Psoas muscle (tissue), 8 donors: ENCODE measurements around the gene IDH2. TPM values are rescaled to one million over a fixed set of nuclear protein-coding genes. Genes with fewer than 3 reads are reported as not detected.

Source experiments
- ATAC-seq, 4 donors: fragments of 200-7000 bp; cut with Tn5 transposase; one replicate each; pipeline ENCODE4 v1.9.1; 2020; ENCODE audit warnings: moderate library complexity in 3 of 4, mild to moderate bottlenecking in 2 of 4
- DNase-seq, 2 donors: peaks; one replicate each; pipeline ENCODE4 v3.0.0-alpha.2; 2020
- H3K27ac ChIP-seq: fragments of 200-600 bp; one replicate; pipeline ENCODE4 v1.8.0; 2022
- H3K27me3 ChIP-seq, 3 donors: fragments of 200-600 bp in 1 of 3; one replicate each; pipeline versions ENCODE4 v1.6.1 to v1.8.0; 2013 to 2022; ENCODE audit warnings: low read length in 2 of 3, mild to moderate bottlenecking in 2 of 3, moderate library complexity in 1 of 3; ENCODE audit not compliant: insufficient read depth in 3 of 3
- H3K36me3 ChIP-seq, 2 donors: fragments of 200-600 bp in 1 of 2; one replicate each; pipeline versions ENCODE4 v1.6.1 to v1.8.0; 2013 to 2022; ENCODE audit warnings: low read depth in 1 of 2, mild to moderate bottlenecking in 1 of 2, moderate library complexity in 1 of 2; ENCODE audit not compliant: insufficient read depth in 1 of 2
- H3K4me1 ChIP-seq: fragments of 200-600 bp; one replicate; pipeline ENCODE4 v1.8.0; 2022
- H3K4me3 ChIP-seq: fragments of 200-600 bp; one replicate; pipeline ENCODE4 v1.8.0; 2022; ENCODE audit warnings: mild to moderate bottlenecking
- H3K9me3 ChIP-seq: fragments of 200-600 bp; one replicate; pipeline ENCODE4 v1.8.0; 2022
- CTCF ChIP-seq: fragments of 200-600 bp; IDR thresholded peaks from one replicate; pipeline ENCODE4 v1.8.0; 2022; ENCODE audit warnings: antibody characterized with exemption
- WGBS, 3 donors: extraction: QIAGEN DNeasy Blood & Tissue Kit; methylation state at CpG; one replicate each; pipeline versions ENCODE4 v1.1.6 to v1.1.7; 2013; 5-methylcytosine and 5-hydroxymethylcytosine counted together
- intact Hi-C, 2 donors: fragments of 100-400 bp; cut with DNase I; formaldehyde crosslinking; loops; one replicate each; pipeline versions ENCODE4 v1.11.0 to v1.14.2; 2022
- polyA plus RNA-seq, 3 donors: library from polyadenylated mRNA; stranded (reverse); fragments of 200-250 nt; gene quantifications; one replicate each; pipeline ENCODE4 v1.2.3, GENCODE V29; 2013
- total RNA-seq, 4 donors: library from RNA; stranded (reverse); fragmentation: NEBNext Ultra II Directional in 2 of 4; extraction: Animal tissue kit (Norgen Biotek cat#: 25700) in 2 of 4; gene quantifications; one replicate each; pipeline versions ENCODE4 v1.2.1 to v1.2.4, GENCODE V29; 2021 to 2023
- donor health status: healthy with polysubstance abuse.
- donor health status: DM: no; HTN: no; CAD: no; lungs with moderate emphysema.
- donor health status: Bipolar disorder and iron deficiency.
- donor health status: healthy.
- donor health status: DM: yes; HTN: yes; CAD: no.
- donor health status: DM: no; HTN: no; CAD: no.
- donor health status: DM: no; HTN: no; CAD: no.
- donor health status: DM: yes; HTN: yes; CAD: no.

IDH2 gene
- total and polyA plus RNA-seq, 7 donors, result 365 to 926 (median 695) TPM

DNA sequence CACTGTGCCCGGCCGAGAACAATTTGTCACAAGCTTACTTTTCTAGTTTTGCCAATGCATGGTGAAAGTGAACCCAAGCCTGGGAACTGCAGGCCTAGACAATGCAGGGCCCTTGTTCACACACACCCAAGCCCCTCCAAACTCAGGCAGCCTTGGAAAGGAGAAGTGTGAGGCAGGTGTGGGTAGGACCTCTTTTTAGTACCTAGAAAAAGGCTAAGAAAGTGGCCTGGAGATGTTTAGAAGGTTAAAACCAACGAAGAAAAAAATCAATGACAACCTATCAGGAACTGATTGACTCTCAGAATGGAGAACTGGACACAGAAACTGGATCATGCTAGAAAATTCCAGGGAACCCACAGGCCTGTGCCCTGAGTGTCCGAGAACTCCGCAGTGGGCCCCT, 18.8 kb downstream of the IDH2 start:
- Histone ChIP-seq H3K4me3 (no peak overlapping the region), H3K27me3 (no peaks in the 10 kb centered on the region), H3K4me1 (no peaks in the 10 kb centered on the region), H3K27ac (no peak overlapping the region), H3K36me3 (peaks cover 2 to 99% of the 10 kb centered on the region in 2 donors), H3K9me3 (no peaks in the 10 kb centered on the region)
- ATAC-seq (no peak), DNase-seq (no peak)
- intact Hi-C loops, result no loop called here
- 89 to 100% (median 97%) methylated on average over 5 of the region's 5 CpGs for WGBS, 3 donors
- no peak for TF ChIP-seq CTCF

- no peak for TF ChIP-seq CTCF
- 32 to 44% (median 34%) methylated on average over 9 of the region's 9 CpGs for WGBS, 3 donors
- no peak for DNase-seq
- ATAC-seq, result no peak
- Histone ChIP-seq H3K4me1 (no peaks in the 10 kb centered on the region), H3K36me3 (peaks cover 2 to 92% of the 10 kb centered on the region in 2 donors), H3K27ac (no peak overlapping the region), H3K27me3 (no peaks in the 10 kb centered on the region), H3K4me3 (no peak overlapping the region), H3K9me3 (no peaks in the 10 kb centered on the region)
- intact Hi-C loops, result no loop called here
Measured at GRCh38 chr15:90082140-90082715, 20.0 kb downstream of the IDH2 start.

DNA sequence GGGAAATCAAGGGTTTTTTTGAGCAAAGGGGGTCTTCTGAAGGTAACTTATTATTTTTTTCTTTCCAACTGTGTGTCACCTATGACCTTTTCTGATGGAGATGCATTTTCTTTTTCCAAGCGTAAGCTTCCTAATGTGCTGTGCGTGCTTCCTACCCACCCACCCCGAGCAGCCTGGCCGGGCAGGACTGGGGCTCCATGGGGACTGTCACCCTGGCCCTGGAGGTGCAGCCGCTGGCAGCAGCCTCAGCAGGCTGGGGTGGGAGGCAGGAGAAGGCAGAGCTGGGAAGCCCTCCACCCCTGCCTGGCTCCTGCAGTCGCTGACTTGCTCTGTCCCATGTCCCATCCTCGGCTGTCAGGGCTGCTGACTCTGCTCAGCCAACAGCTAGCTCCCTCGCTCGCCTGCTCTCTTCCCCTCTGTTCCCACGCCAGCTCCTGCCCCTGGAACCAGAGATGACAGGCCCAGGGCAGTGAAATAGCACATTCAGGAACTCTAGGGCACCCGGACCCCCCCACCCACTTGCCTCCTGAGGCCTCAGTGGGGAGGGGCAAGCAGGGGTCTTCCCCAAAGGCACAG, 21.4 kb downstream of the IDH2 start:
- no peak for TF ChIP-seq CTCF
- no peaks in the 10 kb centered on the region for H3K9me3 ChIP-seq
- H3K36me3 ChIP-seq, result peaks cover 2 to 78% of the 10 kb centered on the region in 2 donors
- no peak overlapping the region for H3K4me3 ChIP-seq
- no peak overlapping the region for H3K27ac ChIP-seq
- DNase-seq (no peak), ATAC-seq (peak in 1 of 4 donors; percentile 11)
- peaks cover 10% of the 10 kb centered on the region for H3K4me1 ChIP-seq
- H3K27me3 ChIP-seq, result no peaks in the 10 kb centered on the region
- intact Hi-C loops, result no loop called here
- WGBS, 3 donors, result 79 to 85% (median 81%) methylated on average over 11 of the region's 11 CpGs

DNA sequence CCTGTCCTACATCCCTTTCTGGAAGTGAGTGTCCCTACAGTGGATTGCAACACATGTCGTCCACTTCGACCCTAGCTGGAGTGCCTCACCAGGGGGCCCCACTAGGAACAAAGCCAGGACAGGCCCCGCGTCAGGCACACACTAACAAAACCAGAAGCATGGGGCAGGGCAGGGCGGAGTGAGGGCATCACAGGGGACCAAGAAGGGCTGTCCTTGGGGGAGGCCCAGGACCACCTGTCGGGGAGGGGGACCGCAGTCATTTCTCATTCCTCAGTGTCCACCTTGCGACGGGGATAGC, 21.9 kb downstream of the IDH2 start:
- ATAC-seq, result no peak
- Histone ChIP-seq H3K36me3 (peaks cover 2 to 73% of the 10 kb centered on the region in 2 donors), H3K27me3 (no peaks in the 10 kb centered on the region), H3K4me1 (peaks cover 15% of the 10 kb centered on the region), H3K4me3 (no peak overlapping the region), H3K9me3 (no peaks in the 10 kb centered on the region), H3K27ac (no peak overlapping the region)
- TF ChIP-seq CTCF, result no peak
- DNase-seq, result no peak
- intact Hi-C loops, result no loop called here
- WGBS, 3 donors, result 72 to 73% (median 72%) methylated on average over 9 of the region's 9 CpGs
